ENCODE results near the gene TCP1. TPM values are rescaled to one million over a fixed set of nuclear protein-coding genes. Genes with fewer than 3 reads are reported as not detected.
"Not testable (repeated sequence)": the region's sequence is repeated elsewhere in the genome, so short reads cannot be mapped to it uniquely, and the experiment has no call there.

TCP1 gene
- total RNA-seq, 1 experiment from 2014 or later, result 538 TPM

- Histone ChIP-seq H3K9me3 (replicated peaks) (no peaks in the 10 kb centered on the region), H3K27ac (no peak overlapping the region), H3K36me3 (peaks cover 83% of the 10 kb centered on the region), H3K4me3 (no peak overlapping the region), H3K27me3 (no peaks in the 10 kb centered on the region), H3K4me1 (no peaks in the 10 kb centered on the region)
- no peak for DNase-seq
Observed at GRCh38 chr6:159753081-159753872, 36.1 kb downstream of the TCP1 start.

DNA sequence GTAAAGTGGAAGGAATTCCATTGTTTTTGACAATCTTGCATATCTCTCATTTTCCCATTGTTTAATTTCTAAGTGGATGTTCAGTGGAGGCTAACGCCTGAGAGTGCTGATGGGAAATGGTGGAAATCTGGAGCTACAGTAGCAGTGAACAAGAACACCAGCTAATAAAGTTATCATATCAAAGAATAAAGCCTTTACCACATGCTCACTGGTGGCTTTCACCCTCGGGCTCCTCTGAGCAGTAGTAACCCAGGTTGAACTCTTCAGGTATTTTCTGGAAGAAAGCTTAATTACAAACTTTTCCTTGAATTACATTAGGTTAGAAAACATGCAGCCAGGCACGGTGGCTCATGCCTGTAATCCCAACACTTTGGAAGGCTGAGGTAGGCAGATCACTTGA is 38.0 kb downstream of the TCP1 start:
- no peak overlapping the region for H3K27ac ChIP-seq
- no peaks in the 10 kb centered on the region for H3K27me3 ChIP-seq
- H3K36me3 ChIP-seq, result peaks cover 84% of the 10 kb centered on the region
- H3K4me3 ChIP-seq, result no peak overlapping the region
- DNase-seq, result no peak
- H3K4me1 ChIP-seq, result no peaks in the 10 kb centered on the region
- H3K9me3 ChIP-seq (replicated peaks), result no peaks in the 10 kb centered on the region

DNA sequence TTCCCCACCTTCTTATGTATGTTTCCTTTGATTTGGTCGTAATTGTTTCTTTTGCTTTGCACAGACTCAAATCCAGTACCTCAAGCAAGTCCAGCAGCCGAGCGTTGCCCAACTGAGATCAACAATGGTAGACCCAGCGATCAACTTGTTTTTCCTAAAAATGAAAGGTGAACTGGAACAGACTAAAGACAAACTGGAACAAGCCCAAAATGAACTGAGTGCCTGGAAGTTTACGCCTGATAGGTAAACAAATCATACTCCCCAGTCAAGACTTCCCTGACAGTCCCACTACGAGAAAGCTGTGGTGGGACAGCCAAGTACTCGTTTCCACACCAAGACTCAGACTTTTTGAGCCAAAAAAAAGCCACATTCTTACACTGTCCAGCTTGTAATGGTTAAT is 41.3 kb downstream of the TCP1 start:
- not testable (repeated sequence) for H3K27ac ChIP-seq; H3K9me3 ChIP-seq (replicated peaks); H3K27me3 ChIP-seq; H3K4me3 ChIP-seq; H3K4me1 ChIP-seq; DNase-seq
- peaks cover 87% of the 10 kb centered on the region for H3K36me3 ChIP-seq

DNA sequence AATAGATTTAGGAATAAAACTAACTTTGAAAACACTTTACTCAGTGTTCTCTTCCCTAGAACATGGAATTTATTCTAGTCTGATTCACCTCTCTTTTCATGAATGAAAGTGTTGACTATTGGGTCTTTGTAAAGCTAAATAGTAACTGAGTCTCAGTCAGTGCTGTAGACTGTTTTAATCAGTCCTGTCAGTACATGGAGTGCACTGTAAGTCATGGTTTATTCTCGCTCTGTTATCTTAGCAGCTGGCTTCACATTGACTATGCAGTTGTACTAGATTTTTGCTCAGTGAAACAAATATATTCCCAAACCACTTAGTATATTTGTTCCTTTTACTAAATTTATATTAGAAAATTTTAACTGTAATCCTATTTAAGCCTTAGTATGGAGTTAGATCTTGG is 42.6 kb downstream of the TCP1 start:
- Histone ChIP-seq H3K4me3 (no peak overlapping the region), H3K27ac (no peak overlapping the region), H3K4me1 (no peaks in the 10 kb centered on the region), H3K27me3 (no peaks in the 10 kb centered on the region), H3K9me3 (replicated peaks) (no peaks in the 10 kb centered on the region), H3K36me3 (peaks cover 86% of the 10 kb centered on the region)
- no peak for DNase-seq

DNA sequence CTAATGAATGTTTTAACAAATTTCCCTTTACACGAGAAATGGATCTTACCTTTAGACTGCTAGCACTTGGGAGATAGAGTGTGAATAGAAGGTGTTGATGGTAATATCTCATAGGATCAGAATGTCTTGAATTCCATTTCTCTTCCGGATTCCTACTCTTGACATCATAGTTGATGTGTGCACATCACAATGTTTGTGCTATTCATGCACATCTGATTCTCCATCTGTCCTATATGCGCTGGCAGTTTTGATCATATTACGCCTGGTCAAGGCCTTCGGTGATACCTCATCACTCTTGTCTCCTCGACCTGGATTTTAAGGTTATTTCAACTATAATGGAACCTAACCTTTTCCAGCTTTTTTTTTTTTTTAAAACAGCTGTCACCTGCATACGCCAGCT is 44.3 kb downstream of the TCP1 start:
- Histone ChIP-seq H3K36me3 (peaks cover 93% of the 10 kb centered on the region), H3K4me3 (no peak overlapping the region), H3K4me1 (no peaks in the 10 kb centered on the region), H3K9me3 (replicated peaks) (no peaks in the 10 kb centered on the region), H3K27ac (no peak overlapping the region), H3K27me3 (no peaks in the 10 kb centered on the region)
- DNase-seq, result no peak

GRCh38 chr6:159742165-159742564 is 47.2 kb downstream of the TCP1 start:
- Histone ChIP-seq H3K36me3 (peaks cover 92% of the 10 kb centered on the region), H3K27ac (no peak overlapping the region)
- DNase-seq, result no peak

DNA sequence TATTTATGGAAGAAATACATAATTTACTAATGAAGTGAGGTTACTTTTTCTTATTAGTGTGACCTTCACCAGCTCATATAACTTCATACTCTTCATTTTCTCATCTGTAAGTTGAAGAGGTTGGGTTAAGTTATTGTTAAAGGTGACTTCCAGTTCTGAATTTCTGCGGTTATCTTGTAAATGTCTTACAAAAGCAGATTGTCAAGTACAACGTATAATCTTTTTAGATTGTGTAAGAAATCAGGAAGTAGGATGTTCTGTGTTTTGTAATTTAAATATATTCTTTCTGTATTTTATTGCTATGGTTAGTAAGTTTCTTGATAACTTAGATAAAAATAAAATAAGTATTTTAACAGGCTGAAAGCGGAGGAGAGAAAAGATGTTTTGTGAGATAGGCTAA is 50.1 kb downstream of the TCP1 start:
- DNase-seq, result no peak
- no peaks in the 10 kb centered on the region for H3K4me1 ChIP-seq
- no peak overlapping the region for H3K27ac ChIP-seq
- no peak overlapping the region for H3K4me3 ChIP-seq
- H3K9me3 ChIP-seq (replicated peaks), result no peaks in the 10 kb centered on the region
- no peaks in the 10 kb centered on the region for H3K27me3 ChIP-seq
- H3K36me3 ChIP-seq, result peaks cover 76% of the 10 kb centered on the region

More at GRCh38 chr6:159742165-159742564, 47.2 kb downstream of the TCP1 start:
- H3K4me3 ChIP-seq, result no peak overlapping the region
- H3K27me3 ChIP-seq, result no peaks in the 10 kb centered on the region
- no peaks in the 10 kb centered on the region for H3K4me1 ChIP-seq
- H3K9me3 ChIP-seq (replicated peaks), result no peaks in the 10 kb centered on the region

GRCh38 chr6:159736908-159737307 is 52.5 kb downstream of the TCP1 start:
- Histone ChIP-seq H3K9me3 (replicated peaks) (no peaks in the 10 kb centered on the region), H3K36me3 (peaks cover 62% of the 10 kb centered on the region)

GRCh38 chr6:159733395-159733794 is 56.0 kb downstream of the TCP1 start:
- not testable (repeated sequence) for DNase-seq; H3K4me1 ChIP-seq; H3K27ac ChIP-seq; H3K27me3 ChIP-seq; H3K9me3 ChIP-seq (replicated peaks); H3K4me3 ChIP-seq
- peaks cover 52% of the 10 kb centered on the region for H3K36me3 ChIP-seq

More at GRCh38 chr6:159736908-159737307, 52.5 kb downstream of the TCP1 start:
- H3K4me3 ChIP-seq, result no peak overlapping the region
- H3K27me3 ChIP-seq, result no peaks in the 10 kb centered on the region
- H3K4me1 ChIP-seq, result no peaks in the 10 kb centered on the region
- H3K27ac ChIP-seq, result no peak overlapping the region
- no peak for DNase-seq

DNA sequence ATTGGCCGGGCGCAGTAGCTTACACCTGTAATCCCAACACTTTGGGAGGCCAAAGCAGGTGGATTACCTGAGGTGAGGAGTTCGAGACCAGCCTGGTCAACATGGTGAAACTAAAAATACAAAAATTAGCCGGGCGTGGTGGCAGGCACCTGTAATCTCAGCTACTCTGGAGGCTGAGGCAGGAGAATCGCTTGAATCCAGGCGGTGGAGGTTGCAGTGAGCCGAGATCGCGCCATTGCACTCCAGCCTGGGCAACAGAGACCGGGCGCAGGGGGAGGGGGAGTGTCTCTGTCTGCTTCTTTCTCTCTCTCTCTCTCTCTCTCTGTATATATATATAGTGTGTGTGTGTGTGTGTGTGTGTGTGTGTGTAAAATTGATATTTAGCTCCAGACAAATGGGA is 56.9 kb downstream of the TCP1 start:
- not testable (repeated sequence) for H3K4me3 ChIP-seq; H3K27me3 ChIP-seq; H3K9me3 ChIP-seq (replicated peaks); DNase-seq; H3K27ac ChIP-seq; H3K4me1 ChIP-seq
- H3K36me3 ChIP-seq, result peaks cover 46% of the 10 kb centered on the region

DNA sequence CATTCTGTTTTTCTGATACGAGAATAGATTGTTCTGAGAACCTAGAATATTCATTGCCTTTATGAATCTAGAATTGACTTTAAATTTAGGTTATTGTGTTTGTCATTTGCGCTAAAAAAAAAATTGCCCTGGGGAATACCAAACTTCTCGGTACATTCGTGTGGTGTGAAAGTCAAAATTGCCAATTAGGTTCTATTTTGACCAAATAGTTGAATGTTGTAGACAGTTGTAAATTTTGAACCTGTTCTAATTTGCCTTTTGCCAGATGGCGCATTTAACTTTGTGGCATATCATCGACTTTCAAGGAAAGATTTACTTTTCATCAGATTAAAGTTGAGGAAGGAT is 59.1 kb downstream of the TCP1 start:
- DNase-seq, result no peak
- Histone ChIP-seq H3K27ac (no peak overlapping the region), H3K36me3 (peaks cover 32% of the 10 kb centered on the region), H3K4me1 (peaks cover 4% of the 10 kb centered on the region; the same call in 1 of the 2 replicates), H3K9me3 (replicated peaks) (no peaks in the 10 kb centered on the region), H3K4me3 (no peak overlapping the region), H3K27me3 (no peaks in the 10 kb centered on the region)

- Histone ChIP-seq H3K4me3 (peak overlapping the region; percentile 97), H3K27ac (no peak overlapping the region), H3K9me3 (replicated peaks) (no peaks in the 10 kb centered on the region), H3K4me1 (peaks cover 4% of the 10 kb centered on the region; the same call in 1 of the 2 replicates), H3K27me3 (no peaks in the 10 kb centered on the region), H3K36me3 (peaks cover 31% of the 10 kb centered on the region)
- DNase-seq, result peak in 1 of 2 experiments; percentile 22
Observed at GRCh38 chr6:159729598-159730331, 59.6 kb downstream of the TCP1 start.

- Histone ChIP-seq H3K27ac (peak overlapping the region; percentile 79; the same call in 1 of the 2 replicates), H3K27me3 (no peaks in the 10 kb centered on the region), H3K4me3 (peak overlapping the region; percentile 97), H3K36me3 (peaks cover 30% of the 10 kb centered on the region), H3K9me3 (replicated peaks) (no peaks in the 10 kb centered on the region), H3K4me1 (peaks cover 4% of the 10 kb centered on the region; the same call in 1 of the 2 replicates)
- peak in 1 of 2 experiments; percentile 27 for DNase-seq
Observed at GRCh38 chr6:159728531-159728964, 60.9 kb downstream of the TCP1 start.
